ENCODE results near the gene KRTAP10-7.
"Not testable (repeated sequence)": the region's sequence is repeated elsewhere in the genome, so short reads cannot be mapped to it uniquely, and the experiment has no call there.

Gene KRTAP10-7, protein sequence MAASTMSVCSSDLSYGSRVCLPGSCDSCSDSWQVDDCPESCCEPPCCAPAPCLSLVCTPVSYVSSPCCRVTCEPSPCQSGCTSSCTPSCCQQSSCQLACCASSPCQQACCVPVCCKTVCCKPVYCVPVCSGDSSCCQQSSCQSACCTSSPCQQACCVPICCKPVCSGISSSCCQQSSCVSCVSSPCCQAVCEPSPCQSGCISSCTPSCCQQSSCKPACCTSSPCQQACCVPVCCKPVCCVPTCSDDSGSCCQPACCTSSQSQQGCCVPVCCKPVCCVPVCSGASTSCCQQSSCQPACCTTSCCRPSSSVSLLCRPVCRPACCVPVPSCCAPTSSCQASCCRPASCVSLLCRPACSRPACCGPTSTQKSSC

GRCh38 chr21:44600118-44600978 lies at the start of gene KRTAP10-7:
TSS of gene KRTAP10-7 (plus strand) at chr21:44600597. CDS start at chr21:44600622, 25 bp downstream.
- in situ Hi-C loops (cut with HindIII; ENCODE audit: low sequenced_read_pairs); DNase-seq (ENCODE audit: low read depth); H3K4me3 ChIP-seq (ENCODE audit: low read depth, low read length): not testable (repeated sequence)

GRCh38 chr21:44550807-44551206 lies 49.6 kb upstream of the KRTAP10-7 start:
- H3K4me3 ChIP-seq (ENCODE audit: low read depth, low read length), result no peak overlapping the region
- DNase-seq (ENCODE audit: low read depth), result no peak
- in situ Hi-C loops (cut with HindIII; ENCODE audit: low sequenced_read_pairs), result no loop called here
- no peak for TF ChIP-seq CTCF (IDR thresholded peaks at IDR 0.05; ENCODE audit: low read depth, low read length, missing control alignments)

- TF ChIP-seq CTCF (IDR thresholded peaks at IDR 0.05; ENCODE audit: low read depth, low read length, missing control alignments), result no peak
- no peak within 1 kb of the TSS for H3K4me3 ChIP-seq (ENCODE audit: low read depth, low read length)
- no peak for DNase-seq (ENCODE audit: low read depth)
- in situ Hi-C loops (cut with HindIII; ENCODE audit: low sequenced_read_pairs), result no loop called here
Observed at GRCh38 chr21:44551340-44551961, 48.9 kb upstream of the KRTAP10-7 start, which contains the start of gene KRTAP10-2. TSS of gene KRTAP10-2 (minus strand) at chr21:44551505. CDS start at chr21:44551458, 47 bp downstream.

GRCh38 chr21:44552136-44552535 lies 48.3 kb upstream of the KRTAP10-7 start:
- TF ChIP-seq CTCF (IDR thresholded peaks at IDR 0.05; ENCODE audit: low read depth, low read length, missing control alignments), result no peak
- no peak overlapping the region for H3K4me3 ChIP-seq (ENCODE audit: low read depth, low read length)
- in situ Hi-C loops (cut with HindIII; ENCODE audit: low sequenced_read_pairs), result no loop called here
- DNase-seq (ENCODE audit: low read depth), result no peak

- no peak for TF ChIP-seq CTCF (IDR thresholded peaks at IDR 0.05; ENCODE audit: low read depth, low read length, missing control alignments)
- DNase-seq (ENCODE audit: low read depth), result no peak
- in situ Hi-C loops (cut with HindIII; ENCODE audit: low sequenced_read_pairs), result no loop called here
- no peak overlapping the region for H3K4me3 ChIP-seq (ENCODE audit: low read depth, low read length)
Observed at GRCh38 chr21:44552681-44553080, 47.7 kb upstream of the KRTAP10-7 start.

- no peak for DNase-seq (ENCODE audit: low read depth)
- in situ Hi-C loops (cut with HindIII; ENCODE audit: low sequenced_read_pairs), result no loop called here
- TF ChIP-seq CTCF (IDR thresholded peaks at IDR 0.05; ENCODE audit: low read depth, low read length, missing control alignments), result no peak
- no peak overlapping the region for H3K4me3 ChIP-seq (ENCODE audit: low read depth, low read length)
Observed at GRCh38 chr21:44555200-44555875, 45.1 kb upstream of the KRTAP10-7 start.

Data from astrocyte of the cerebellum (primary cell).